NCI-H82 treated with DMSO at 0.1 percent for 48 hours (cell line): ENCODE results near the gene ADIRF.
"Not testable (repeated sequence)": the region's sequence is repeated elsewhere in the genome, so short reads cannot be mapped to it uniquely, and the experiment has no call there.

Experiments
- DNase-seq: peaks from one replicate; lab custom pipeline; 2025; ENCODE audit not compliant: unreplicated experiment; lab: John Stamatoyannopoulos, UW

Gene ADIRF

DNA sequence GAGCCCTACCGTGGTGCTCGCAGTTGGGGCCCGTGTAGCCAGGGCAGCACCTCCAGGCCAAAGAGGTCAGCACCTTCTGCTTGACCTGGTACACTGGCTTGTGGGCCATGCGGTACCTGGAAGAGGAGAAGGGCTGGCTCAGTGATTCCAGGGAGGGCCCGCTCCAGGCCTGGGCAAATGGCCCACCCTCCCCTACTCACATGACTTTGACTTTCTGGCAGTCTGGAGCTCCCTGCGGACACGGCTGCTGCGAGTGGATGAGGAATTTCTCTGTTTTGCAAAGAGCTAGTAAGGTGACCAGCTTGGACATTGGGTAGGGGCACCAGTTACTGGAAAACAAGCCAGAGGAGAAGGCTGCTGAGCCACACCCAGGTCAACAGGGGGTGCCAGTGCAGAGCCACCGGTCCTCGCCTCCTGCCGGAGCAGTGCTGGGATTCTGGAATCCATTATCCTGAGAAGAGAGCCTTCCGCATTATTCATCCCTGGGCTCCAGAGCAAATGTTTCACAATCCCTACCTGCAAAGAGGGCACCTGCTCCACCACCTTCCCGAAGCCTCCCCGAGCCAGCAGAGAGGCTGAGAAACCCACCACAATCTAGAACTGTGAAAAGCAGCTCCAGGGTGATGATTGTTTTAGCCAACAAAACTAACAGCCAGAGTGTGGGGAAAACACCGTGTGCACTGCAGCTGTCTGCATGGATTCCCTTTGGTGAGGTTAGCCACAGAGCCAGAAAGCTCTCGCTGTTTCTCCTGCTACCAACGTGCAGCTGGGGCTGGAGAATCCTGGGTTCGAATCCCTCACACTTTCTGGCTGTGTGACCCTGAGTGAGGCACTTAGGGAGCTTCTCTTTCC, 22.7 kb upstream of the ADIRF start:
- DNase-seq, result no peak

DNA sequence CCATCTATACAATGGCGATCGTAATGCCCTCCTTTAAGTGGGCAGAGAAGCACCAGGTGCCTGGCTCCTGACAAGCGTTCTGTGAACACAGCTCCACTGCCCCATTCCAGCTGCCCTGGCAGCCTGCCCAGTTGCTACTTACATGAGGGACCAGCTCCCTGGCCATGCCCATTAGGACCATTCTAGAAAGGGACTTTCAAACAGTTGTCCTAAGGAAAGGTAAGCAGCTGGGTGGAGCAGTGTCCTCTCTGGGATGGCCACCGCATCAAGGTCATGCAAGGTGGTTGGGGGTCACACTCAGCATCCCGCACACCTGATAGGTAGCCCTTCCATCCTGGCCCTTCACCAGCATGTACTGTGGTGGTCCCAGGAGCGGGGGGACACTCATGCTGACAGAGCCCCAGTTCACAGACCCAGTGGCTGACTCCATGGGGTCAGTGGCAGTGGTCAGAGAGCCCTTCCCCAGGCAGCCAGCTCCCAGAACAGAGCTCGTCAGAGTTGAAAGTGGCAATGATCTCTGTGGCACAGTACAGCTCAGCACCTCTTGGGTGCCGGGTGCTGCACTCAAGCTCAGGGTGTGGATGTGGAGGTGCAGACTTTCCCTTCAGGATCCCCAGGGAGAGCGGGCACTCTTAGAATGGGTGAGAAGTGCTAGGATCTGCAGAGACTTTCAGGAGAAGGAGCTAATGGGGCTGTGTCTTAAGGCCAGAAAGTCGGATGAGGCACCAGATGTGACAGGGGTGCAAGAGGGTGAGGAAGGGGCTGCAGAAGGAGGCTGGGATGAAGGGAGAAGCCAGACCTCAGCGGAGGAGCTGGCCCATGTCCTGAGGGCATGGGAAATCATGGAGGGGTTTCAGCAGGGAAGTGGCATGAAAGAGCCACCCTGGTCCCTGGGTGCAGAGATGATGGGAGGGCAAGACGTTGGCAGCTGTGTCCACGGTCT, 21.8 kb upstream of the ADIRF start:
- no peak for DNase-seq

DNA sequence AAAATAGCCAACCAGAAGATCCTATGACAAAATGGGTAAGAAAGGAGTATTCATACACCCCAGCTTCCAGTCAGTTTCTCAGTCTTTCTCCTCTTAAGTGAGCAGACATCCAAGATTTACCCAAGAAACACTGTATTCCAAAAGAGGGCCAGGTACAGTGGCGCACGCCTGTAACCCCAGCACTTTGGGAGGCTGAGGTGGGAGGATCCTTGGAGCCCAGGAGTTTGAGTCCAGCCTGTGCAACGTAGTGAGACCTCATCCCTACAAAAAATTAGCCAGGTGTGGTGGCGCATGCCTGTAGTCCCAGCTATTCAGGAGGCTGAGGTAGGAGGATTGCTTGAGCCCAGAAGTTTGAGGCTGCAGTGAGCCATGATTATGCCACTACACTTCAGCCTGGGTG, 20.5 kb upstream of the ADIRF start:
- DNase-seq, result not testable (repeated sequence)

GRCh38 chr10:86950349-86950748, 17.9 kb upstream of the ADIRF start:
- DNase-seq, result no peak

DNA sequence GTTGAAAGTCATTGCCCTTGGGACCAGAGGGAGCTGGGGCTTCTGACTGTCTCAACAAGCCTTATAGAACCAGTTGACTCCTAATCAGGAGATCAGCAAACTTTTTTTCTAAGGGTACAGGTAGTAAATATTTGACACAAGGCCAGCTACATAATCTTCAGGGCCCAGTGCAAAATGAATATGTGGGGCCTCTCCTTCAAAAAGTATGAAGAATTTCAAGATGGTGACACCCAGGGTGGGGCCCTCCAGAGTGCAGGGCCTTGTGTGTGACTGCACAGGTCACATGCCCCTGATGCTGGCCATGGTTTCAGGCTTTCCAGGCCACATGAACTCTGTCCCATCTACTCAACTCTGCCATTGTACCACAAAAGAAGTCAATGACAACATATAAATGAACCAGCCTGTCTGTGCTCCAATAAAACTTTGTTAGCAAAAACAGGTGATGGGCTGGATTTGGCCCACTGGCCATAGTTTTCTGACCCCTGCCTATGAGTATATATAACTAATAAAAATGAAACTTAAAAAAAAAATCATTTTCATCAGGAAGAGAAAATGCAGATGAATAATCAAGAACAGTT, 17.0 kb upstream of the ADIRF start:
- no peak for DNase-seq

DNA sequence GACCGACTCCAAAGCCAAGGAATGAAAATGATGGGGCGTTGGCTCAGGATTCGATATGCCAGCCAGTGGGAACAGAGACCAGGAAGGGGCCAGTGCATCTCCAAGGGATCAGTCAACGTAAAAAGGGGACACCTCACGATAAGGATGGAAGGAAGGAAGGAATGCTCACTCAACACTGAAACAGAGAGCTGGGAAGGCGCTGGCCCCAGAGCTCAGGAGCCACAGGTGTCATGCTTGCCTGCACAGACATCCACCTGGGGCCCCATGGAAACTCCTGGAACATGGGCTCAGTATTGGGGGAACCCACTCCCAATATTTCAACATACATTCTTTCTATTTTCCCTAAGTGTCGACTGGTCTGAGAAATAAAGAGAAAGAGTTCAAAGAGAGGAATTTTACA, 16.2 kb upstream of the ADIRF start:
- no peak for DNase-seq

- not testable (repeated sequence) for DNase-seq
Measured at GRCh38 chr10:86952697-86953096, 15.6 kb upstream of the ADIRF start.

DNA sequence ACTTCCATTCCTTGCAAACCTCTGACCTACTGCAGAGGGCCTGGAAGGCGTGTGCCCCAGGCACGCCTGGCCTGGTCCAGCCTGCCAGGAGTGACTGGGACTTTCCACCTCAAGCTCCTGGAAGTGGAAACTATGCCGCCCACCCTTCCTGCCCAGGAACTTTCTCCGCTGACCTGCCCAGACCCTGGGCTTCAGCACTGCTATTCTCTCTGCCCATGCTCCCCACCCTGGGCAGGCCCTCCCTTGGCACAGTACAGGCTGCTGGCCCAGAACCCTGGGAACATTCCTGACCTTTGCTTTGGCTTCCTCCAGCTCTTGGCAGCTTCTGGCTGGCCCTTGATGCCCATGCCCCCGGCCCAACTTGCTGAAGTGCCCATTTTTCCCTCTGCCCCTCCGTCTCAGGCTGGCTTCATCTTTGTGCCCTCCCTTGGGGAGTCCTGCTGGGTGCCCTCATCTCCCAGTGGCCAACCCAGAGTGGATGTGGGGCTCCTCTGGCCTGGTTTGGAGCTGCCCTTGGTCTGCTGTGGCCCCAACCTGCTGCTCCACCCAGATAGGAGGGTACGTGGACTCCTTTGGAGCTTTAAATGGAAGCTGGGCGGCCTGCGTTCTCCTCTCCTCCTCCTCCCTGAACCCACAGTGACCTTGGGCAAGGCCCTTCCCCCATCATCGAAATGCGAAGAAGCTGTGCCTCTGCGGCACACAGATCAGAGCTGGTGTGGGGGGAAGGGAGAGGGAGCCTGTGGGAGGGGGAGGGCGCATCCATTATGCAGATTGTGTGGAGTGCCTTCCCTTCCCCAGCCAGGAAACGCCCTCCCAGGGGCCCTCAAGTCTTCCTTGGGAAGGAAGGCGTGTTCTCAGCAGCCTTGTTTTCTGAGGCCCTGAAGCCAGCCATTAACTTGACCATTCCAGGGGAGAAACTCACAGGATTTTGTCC, 14.3 kb upstream of the ADIRF start:
- DNase-seq, result peak; percentile 53

DNA sequence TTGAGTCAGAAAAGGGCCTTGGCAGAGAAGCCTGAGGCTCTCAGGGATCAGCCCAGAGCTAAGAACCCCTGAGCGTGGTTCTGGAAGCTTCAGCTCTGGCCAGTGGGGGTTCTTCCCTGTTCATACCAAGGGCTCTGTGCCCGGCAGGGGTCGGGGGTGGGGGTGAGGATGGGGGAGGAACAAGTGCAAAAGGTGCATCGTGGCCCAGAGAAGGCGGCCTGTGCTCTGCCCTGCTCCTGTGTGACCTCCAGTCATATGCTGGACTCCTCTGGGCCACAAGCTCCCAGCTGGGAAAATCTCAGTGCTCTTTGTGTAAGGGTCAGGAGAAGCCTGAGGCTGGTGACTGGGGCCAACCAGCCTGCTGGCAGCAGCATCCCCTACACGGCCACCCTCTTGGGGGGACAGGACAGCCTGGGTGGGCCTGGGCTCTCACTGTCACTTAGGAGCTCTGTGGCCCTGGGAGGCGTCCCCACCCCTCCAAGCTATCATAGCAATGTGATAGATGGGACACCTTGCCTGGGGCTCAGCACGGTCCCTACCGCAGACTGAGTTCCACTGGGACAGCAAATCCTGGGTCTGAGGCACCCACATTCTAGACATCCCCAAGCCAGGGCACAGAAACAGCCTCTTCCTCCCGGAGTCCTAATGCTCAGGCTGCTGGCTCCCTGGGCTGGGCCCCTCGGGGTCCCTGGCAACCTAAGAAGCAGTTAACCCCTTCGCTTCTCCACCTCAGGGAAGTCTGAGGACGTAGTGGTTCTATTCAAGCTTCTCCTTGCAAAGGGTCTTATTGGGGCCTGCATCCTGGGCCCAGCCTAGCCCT, 13.4 kb upstream of the ADIRF start:
- no peak for DNase-seq

DNA sequence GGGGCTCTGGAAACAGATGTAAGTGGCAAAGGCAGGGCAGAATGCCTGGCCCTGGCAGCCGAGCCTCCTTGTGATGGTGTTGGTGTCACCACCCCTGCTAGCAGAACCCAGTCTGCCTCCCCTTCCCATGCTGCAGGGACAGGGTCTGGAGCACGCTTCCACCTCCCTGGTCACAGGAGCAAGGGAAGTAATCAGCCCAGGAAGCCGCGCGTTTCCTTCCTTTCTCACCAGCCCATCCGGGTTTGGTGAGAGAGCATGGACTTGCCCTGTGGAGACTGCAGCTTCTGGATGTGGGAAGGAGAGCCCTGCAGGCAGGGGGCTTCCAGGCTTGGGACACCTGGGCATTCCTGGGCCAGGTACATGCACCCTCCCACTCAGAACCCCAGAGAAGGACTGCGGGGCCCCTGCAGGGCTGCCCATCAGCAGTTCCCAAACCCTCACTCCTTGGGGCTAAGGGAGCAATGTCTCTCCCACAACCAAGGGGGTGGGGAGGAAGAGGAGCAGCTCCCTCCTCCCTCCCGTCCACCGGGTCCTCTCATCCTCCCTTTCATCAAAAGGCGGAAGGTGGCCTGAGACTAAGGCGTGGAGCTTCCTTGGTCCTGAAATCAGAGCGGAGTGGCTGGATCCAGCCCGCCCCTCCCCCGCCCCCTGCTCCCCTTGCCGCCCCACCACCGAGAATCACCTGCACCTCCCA, 12.6 kb upstream of the ADIRF start:
- DNase-seq, result no peak

GRCh38 chr10:86956195-86956847, 12.0 kb upstream of the ADIRF start:
- DNase-seq, result no peak

DNA sequence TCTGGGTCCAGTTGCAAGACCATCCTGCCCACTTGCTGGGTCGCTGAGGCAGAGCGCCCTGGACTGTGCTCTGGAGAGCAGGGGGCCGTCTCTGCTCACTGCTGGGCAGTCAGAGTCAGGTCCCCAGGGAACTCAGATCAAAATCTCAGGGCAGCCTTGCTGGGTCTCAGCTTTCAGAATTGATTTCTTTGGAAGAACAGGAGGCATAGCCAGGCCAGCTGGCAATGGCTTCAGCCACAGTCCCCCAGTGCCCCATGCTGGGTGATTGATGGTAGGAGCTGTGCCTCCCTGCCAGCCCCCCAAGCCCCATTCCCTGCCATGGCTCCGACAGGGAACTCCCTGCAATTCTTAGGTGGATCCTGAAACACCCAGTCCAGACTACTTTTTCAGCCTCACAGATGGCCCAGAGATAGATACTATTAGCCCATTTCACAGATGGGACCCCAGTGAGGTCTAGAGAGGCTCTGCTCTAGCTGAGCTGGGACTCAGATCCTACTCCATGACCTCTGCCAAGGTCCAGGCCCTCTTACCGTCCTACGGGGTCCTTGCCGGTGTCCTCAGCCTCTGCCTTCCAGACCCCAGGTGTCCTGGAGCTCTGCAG, 11.3 kb upstream of the ADIRF start:
- DNase-seq, result no peak

DNA sequence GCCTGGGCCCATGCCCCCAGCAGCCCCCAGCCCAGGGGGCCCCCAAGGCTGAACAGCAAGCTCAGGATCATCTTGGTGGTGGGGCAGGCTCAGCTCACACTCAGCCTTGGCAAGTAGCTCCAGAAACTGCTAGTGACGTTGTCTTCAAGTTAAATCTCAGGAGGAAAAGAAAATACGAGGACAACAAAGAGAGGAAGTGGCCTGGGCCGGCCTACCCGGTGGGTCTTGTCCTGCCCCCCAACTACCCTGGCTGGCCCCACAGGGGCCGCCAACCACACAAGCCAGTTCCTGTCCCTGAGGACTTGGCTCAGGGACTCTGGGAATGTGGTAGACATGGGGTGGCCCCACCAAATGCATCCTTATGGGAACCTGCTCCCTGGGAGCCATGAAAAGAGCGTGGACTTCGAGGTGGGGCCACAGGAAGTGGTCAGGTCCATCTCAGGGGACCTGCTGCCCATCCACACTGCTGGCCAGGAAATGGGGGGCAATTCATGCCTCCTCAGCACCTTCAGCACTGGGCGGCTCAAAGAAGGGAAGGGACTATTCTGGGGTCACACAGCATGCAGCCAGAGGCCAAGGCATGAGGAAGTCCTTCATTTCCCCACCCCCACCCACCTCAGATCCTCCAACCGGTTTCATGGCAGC, 10.7 kb upstream of the ADIRF start, which contains the start of gene MMRN2:
Gene MMRN2, minus strand, starts transcription at position 145 of the 645 bp plus-strand sequence. Its CDS starts 74 bp downstream, at position 71.
- no peak for DNase-seq

DNA sequence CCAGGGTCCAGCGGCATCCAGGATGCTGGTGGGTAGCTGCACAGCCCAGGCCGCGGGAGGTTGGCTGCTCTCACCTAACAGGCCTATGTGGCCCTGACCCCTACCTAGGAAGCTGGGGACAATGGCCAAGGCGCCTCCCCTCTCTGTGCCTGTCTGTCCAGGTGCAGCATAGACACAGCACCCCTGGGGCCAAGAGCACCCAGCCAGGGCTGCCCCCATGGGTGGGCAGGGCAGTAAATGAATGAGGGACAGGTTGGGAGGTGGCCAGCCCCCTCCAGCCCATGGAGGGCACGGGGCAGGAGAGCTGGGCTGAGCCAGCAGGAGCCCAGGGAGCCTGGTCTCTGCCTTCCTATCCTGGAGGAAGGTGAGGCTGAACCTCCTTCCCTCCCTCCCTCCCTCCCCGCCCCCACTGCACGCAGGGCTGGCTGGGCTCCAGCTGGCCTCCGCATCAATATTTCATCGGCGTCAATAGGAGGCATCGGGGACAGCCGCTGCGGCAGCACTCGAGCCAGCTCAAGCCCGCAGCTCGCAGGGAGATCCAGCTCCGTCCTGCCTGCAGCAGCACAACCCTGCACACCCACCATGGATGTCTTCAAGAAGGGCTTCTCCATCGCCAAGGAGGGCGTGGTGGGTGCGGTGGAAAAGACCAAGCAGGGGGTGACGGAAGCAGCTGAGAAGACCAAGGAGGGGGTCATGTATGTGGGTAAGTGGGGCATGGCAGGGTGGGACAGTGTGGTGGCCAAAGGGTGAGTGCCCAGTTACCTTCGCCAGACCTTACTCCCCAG, 10.0 kb upstream of the ADIRF start, which contains the start of gene SNCG:
Gene SNCG, plus strand, starts transcription at position 484 of the 785 bp plus-strand sequence. Its CDS starts 99 bp downstream, at position 583.
- no peak for DNase-seq

DNA sequence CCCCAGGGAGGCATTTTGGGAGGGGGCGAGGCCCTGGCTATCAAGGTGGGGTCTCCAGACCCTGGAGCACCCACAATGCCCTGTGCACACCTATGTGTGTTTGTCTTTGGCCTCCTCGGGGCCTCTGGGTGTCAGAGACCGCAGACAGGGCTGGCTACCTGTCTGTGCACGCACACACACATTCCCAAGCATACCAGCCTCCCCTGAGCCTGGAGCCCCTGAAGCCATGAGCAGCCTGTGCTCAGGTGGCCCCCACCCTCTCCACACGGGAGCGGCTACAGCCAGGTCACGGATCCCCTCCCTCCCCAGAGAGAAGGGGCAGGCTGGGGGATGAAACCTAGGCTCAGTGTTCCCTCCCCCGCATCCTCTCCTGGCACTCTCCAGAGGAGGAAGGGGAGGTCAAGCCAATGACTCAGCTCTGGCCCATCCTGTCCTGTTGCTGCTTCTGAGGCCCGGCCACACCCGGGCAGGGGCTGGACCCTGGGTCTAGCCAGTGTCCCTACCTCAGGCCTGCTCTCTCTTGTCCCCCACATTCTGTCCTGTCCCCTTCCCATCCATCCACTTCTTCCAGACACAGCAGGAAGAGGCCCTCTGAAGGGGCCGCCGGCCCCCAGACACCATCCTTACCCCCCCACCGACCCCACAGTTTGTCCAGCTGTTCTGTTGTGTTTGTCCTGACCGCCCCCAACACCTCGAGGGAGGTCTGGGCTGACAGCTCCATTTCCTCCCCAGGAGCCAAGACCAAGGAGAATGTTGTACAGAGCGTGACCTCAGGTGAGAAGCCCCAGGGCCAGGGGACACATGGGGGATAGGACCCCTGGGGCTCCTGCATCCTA, 9.2 kb upstream of the ADIRF start:
- DNase-seq, result no peak

DNA sequence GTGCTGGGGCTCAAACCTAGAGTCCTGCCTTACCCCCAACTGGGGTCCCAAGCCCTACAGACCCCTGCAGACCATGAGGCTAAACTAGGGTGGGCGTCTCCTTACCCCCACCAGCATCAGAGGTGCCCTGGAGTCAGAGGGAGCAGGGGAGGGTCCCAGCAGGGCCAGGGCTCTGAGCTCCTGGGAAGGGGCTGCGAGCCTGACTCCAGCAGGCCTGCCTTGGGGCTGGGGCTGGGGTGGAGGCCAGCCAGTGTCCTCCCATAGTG, 8.6 kb upstream of the ADIRF start:
- no peak for DNase-seq
